ENCODE results near the gene IFRD2.
"Not testable (repeated sequence)": the region's sequence is repeated elsewhere in the genome, so short reads cannot be mapped to it uniquely, and the experiment has no call there.

Gene IFRD2

DNA sequence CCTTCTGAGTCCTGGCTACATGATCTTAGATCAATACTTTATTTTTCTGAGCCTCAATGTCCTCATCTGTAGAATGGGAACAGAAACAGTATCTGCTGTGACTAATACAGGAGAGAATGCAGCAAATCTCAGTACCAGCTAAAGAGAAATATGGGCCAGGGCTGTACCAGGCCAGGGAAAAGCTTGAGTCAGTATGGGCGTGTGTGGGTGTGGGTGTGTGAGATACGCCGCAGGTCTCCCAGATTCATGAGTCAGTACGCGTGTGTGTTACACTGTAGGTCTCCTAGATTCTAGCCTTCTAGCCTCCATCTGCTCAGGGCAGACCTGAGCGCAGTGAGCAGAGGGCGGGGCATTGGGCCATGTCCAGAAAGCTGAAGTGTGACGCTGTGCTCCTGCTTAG, 41.0 kb downstream of the IFRD2 start:
- DNase-seq (ENCODE audit: low read depth in 2 of 2): no peak

DNA sequence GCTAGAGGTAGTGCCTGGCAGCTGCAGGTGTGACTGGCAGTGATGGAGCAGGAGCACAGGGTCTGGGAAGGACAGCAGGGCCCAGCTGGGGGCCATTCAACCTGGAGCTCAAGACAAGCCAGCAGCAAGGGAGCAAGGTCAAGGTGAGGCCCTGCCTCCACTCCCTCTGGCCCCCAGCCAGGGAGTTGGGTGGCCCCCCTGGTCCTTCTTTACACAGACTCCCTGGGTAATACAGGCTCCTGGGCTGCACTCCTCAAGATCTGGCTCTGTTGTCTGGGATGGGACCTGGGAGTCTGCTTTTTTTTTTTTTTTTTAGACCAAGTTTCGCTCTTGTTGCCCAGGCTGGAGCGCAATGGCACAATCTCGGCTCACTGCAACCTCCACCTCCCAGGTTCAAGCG, 41.7 kb downstream of the IFRD2 start:
- DNase-seq (ENCODE audit: low read depth in 2 of 2): no peak

DNA sequence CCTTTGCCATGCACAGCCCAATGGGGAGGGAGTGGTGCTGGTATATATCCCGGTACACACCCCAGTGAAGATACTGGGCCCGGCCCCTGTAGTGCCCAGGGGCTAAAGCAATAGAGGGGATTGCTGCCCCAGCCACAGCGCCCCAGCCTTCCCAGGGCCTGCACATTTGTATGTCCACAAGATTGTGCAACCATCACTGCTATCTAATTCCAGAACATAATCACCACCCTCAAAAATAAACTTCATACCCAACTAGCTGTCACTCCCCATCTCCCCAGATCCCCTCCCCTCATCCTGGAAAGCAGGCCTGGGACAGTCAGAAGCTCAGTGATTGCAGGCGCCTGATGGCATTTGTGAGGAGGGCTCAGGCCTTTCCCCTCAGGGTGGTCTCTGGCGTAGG, 42.8 kb downstream of the IFRD2 start:
- DNase-seq (ENCODE audit: low read depth in 2 of 2): no peak

DNA sequence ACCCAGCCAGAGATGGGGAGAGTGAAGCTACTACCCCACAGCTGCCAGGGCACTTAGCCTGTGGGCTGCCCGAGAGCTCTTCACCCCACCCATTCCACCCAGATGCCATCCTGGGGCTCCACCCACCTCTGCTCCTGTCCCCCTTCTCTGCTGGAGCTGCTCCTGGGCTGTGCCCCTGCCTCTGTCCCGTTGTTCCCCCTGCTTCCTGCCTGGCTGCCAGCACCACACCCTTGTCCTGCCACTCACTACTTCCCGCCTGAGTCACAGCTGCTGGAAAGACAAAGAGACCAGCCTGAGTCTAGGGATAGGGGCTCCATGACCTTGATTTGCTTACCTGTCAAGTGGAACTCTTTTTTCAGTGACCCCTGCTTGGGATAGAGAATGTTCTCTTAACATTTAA, 43.8 kb downstream of the IFRD2 start:
- no peak for DNase-seq (ENCODE audit: low read depth in 2 of 2)

DNA sequence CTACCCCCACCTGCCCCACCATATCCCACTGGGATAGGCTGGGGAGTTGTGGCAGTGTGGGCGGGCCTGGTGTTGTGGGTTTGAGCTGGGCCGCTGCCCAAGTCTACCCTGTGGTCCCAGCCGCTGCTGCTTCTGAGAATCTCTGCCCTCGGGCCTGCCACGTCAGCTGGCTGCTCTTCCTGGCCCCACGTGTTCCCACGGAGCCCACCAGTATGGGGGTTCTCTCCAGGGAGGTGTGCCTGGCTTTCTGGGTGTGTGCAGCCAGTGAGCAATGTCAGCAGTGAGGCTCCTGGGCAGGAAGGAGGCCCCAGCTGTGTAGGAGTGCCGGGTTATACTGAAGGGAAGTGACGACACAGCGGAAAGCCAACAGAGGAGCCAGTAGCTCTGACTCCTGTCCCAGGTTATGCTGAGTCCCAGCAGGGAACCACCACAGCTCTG, 45.7 kb downstream of the IFRD2 start:
- DNase-seq (ENCODE audit: low read depth in 2 of 2): peak; percentile 78 to 82

DNA sequence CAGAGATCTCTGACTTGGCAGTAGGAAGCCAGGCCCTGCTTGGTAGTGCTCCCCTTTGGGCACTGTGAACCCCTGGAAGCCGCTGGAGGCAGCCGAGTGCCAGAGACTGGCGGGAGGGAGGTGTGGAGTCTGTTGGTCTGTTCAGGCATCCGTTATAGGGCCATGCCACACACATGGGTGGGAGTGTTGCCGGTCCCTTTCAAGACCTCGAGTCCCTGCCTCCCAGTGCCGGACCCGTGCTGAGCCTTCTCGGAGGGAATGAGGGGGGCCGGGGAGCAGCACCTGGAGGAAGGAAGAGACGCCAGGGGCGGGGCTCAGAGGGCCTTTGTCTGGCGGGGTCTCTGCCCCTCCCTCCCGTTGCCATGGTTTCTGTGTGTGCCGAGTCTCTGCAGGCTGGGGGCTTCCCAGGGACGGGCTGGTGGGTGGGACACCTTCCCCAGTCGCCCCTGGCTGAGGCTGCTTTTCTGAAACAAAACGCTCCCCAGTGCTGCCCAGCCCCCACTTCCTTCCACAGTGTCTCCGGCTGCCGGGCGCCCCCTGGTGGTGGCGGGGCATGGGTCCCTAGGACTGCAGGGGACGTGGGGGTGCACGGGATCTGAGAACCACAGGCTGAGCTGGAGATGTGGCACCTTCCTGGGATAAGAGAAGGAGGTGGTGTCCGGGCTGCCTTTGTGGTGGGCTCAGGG, 46.3 kb downstream of the IFRD2 start:
- peak; percentile 97 to 98 for DNase-seq (ENCODE audit: low read depth in 2 of 2)

DNA sequence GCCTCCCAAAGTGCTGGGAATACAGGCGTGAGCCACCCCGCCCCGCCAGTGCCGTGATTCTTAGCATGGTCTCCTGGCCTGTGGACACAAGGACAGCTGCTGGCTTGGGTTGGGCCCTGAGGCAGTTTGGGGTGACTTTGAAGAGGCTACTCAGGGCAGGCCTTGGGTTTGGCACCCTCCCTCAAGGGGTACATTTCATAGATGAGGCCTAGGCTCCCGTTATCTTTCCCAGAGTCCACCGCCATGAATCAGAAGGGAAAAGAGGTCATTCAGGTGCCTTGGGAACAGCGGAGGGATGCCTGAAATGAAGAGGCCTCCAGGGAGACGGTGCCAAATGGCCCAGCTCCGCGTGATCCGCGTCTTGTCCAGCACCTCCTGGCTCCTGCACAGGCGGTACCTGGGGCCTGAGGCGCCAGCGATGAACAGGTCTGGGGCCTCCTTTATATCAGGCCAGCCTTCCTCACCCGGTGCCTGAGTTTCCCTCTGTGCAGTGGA, 46.9 kb downstream of the IFRD2 start:
- DNase-seq (ENCODE audit: low read depth in 2 of 2): no peak

DNA sequence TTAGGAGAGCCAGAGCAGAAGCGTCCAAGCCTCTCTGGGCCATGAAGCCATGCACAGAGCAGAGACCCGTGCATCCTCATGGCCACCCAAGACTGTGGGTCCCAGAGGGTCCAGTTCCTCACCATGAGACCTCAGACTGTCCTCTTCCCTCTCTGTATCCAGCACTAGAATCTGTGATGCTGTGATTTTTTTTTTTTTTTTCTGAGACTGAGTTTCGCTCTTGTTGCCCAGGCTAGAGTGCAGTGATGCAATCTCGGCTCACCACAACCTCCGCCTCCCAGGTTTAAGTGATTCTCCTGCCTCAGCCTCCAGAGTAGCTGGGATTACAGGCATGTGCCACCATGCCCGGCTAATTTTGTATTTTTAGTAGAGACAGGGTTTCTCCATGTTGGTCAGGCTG, 47.4 kb downstream of the IFRD2 start:
- not testable (repeated sequence) for DNase-seq (ENCODE audit: low read depth in 2 of 2)

DNA sequence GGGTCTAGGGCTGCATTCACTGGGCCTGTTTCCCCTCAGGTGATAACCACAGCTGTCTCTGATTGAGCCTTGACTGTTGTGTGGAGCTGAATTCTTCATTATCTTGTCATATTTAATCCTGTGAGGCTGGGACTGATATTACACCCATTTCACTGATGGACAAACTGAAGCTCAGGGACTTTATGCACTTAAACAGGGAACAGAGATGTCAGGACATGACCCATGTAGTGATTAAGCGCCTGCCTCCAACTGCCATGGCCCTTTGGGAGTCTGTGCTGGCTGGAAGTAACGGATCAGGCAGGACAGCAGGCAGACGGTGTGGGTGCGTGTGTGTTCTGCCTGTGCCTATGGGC, 48.7 kb downstream of the IFRD2 start:
- no peak for DNase-seq (ENCODE audit: low read depth in 2 of 2)

DNA sequence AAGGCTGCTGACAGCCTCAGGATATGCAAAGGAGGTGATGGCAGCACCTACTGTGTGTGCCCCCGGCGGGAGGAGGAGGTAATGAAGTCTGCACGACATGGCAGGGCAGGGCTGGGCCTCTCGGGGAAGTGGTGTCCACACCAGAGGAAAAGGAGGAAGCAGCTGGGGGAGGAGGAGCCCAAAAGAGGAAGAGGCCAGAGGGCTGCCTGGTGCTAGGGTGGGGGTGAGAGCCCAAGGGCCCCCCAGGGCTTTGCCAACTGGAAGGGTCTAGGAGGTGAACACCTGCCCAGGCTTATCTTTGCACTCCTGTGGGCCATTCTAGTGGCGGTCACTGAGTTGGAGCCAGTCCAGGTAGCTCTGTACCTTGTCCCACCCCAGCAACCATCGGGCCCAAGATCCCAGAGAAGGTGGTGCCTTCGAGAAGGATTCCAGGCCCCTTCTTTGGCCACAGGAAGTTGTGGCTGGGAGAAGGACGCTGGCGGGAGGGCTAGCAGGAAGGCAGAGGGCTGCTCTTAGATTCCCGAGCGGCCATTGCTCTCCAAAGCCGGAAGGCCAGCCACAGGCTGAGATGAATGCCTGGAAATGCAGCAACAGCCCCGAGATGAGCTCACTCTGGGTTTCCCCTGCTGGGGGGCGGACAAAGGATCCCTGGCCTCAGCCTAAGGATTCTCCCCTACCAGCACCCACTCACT, 49.2 kb downstream of the IFRD2 start:
- DNase-seq (ENCODE audit: low read depth in 2 of 2): peak in 1 of 2 donors; percentile 30

DNA sequence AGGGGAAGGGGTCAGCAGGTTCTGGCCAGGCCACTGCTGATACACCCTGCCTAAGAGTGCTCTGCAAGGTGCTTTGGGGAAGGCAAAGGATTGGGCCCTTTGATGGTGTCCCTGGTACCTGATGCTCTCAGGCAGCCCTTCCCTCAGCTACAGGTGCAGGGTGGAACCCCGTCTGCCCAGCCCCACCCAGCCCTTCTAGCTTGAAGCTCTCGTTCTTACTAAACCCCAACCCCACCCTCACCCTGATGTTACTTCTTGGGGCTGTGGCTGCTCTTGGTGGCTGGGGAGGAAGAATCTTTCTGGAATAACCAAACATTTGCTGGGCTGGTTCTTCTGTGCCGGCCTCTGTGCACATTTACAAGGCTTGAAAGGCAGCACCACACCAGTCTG, 49.9 kb downstream of the IFRD2 start:
- DNase-seq (ENCODE audit: low read depth in 2 of 2): no peak

DNA sequence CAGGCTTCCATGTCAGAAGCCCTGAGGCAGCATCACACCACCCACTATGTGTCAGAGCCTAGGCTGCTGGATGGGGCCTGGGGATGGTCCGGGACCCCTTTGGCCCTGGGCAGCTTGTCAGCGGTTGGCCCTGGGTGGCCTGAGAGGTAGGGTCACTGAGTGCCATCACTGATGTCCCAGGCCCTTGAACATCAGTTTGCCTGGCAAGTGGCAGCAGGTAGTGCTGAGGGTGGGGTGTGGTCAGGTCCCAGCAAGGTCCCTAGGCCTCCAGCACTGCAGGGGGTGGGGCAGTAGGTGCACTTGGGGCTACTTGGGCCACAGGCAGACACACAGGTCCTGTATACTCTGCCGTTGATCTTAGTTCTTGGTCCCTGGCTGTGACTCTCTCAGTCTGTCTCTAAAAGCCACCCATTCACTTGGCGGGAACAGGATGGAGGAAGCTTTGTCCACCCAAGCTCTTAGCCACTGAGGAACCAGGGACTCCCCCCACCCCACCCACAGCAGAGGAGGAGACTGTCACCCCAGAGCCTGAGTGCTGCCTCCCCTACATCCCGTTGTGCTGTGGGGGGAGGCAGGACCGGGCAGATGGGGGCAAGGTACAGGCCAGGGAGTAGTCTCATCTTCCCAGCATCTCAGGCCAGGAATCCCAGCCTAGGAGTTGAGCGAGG, 50.4 kb downstream of the IFRD2 start:
- DNase-seq (ENCODE audit: low read depth in 2 of 2): no peak

DNA sequence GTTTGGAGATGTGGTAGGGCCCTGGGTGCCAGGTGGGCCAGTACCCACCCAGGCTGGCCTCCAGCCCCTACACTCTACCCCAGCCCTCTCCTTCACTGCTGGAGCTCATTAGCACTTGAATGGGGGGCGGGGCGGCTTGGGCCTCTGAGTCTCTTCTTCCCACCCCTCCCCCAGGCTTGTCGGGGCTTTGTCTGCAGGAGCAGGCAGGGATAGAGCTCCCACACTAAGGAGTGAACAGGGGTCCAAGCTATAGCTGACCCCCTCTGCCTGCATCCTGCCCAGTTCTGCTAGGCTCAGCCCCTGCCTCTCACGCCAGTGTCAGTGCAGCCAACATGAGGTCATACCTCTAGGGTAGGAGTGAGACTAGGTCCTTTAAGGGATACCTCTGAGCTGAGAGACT, 51.1 kb downstream of the IFRD2 start:
- DNase-seq (ENCODE audit: low read depth in 2 of 2): no peak

DNA sequence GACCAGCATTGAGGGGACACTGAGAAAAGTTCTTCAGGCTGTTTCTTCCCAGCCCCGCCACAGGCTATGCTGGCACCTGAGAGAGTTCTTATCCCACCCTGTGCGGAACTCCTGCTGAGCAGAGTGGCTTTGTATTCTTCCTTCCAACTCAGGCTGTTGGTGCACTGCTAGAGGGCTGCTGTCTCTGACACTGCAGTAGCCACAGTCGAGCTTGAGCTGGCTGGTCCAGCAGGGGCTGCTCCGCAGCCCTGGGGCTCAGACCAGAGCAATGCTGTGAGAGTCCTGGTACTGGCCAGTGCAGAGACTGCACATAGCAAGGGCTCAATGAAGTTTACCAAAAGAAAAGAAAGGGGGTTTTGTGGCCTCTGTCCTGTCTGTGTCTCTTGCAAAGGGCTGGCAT, 52.6 kb downstream of the IFRD2 start:
- DNase-seq (ENCODE audit: low read depth in 2 of 2): no peak

DNA sequence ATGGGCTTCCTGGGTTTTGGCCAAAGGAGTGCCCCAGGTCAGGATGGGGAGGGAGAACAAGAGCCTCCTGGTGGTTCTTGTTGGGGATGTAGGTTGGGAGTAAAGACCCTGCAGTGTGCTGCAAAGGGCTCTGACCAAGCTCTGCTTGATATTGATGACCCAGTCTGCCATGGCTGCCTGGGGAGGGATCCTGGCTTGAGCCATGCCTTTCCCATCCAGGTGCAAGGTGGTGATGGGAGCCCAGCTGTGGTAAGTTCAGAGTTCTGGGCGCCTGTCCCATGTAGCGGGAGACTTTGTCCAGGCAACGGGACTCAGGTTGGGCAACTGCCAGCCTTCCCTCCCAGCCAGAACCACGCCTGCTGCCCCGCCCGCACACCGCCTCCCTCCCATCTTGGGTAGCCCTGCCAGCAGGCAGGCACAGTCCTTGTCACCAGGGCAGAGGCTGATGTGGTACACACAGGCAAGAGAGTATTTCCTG, 53.6 kb downstream of the IFRD2 start:
- DNase-seq (ENCODE audit: low read depth in 2 of 2): no peak

DNA sequence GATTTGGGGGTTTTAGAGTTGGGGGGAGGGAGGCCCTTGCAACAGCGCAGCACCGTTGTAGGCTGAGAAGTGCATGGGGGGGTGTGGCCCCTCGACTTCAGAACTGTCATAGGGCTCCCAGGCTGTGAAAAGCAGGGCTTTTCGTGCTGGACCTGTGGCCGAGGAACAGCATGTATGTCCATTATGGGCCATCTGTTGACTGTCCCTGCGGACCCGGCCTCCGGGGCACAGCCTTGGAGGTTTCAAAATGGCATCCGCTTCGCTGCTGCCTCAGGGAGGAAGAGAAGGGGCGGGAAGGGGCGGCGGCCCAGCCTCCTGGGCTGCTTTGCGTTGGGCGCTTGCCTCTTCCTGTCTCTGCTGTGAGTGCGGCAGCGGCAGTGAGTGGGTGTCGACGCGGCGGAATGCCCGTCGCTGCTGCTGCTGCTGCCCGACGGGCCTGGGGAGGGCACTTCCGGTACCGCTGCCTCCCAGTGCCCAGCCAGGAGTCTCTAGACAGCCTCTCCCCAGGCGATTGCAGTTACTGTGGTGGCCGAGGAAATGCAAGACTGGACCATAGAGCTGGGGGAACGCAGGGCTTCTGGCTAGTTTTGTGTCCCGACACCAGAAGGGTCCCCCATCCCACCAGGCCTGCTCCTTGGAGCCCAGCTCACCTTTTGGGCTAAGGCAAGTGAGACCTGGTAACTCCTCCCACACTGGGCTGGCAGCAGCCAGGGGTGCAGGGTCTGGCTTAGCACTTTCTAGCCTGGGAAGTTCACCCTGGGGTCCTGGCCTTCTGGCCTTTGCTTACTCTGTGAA, 54.3 kb downstream of the IFRD2 start:
- peak; percentile 77 to 84 for DNase-seq (ENCODE audit: low read depth in 2 of 2)

All from stimulated activated CD8-positive, alpha-beta memory T cell treated with anti-CD3 and anti-CD28 coated beads, Interleukin-2, amount 100 ng/mL, for 48 hours (primary cell).